Adrenal gland (tissue), 5 donors: Measurements from ENCODE around the gene RNASEL.

ENCODE experiments used
- CTCF ChIP-seq, 6 experiments: fragments of 450-650 bp in 4 of 6; fragments of 200-600 bp in 2 of 6; sonication (generic) in 1 of 6; IDR thresholded peaks; 1 replicate in 5 of 6; 2 replicates in 1 of 6; pipeline versions ENCODE4 v1.5.1 to v1.8.0; 2016 to 2021; ENCODE audit warnings: antibody characterized with exemption in 6 of 6, mild to moderate bottlenecking in 2 of 6, moderate library complexity in 1 of 6
- POLR2A ChIP-seq, 2 donors: fragments of 450-650 bp; IDR thresholded peaks; one replicate each; pipeline ENCODE4 v1.6.1; 2017; ENCODE audit warnings: antibody characterized with exemption in 2 of 2, mild to moderate bottlenecking in 2 of 2, moderate library complexity in 1 of 2
- donor health status: DM: no; HTN: no; CAD: no.

- TF ChIP-seq CTCF (IDR thresholded peaks at IDR 0.05) = no peak
- no peak for TF ChIP-seq POLR2A (IDR thresholded peaks at IDR 0.05)
Observed at GRCh38 chr1:182626527-182626926, 37.5 kb upstream of the RNASEL start.
